HepG2 (cell line): ENCODE data around the gene PKP4. TPM values are rescaled to one million over a fixed set of nuclear protein-coding genes. Genes with fewer than 3 reads are reported as not detected.
A peak's percentile ranks its signal among the peaks of the same experiment; 100 is the strongest.

Experiments used
- ARNTL ChIP-seq: sonication (generic); formaldehyde crosslinking; IDR thresholded peaks from 2 replicates; pipeline ENCODE4 v1.4.0; 2020; ENCODE audit warnings: mild to moderate bottlenecking, missing genetic modification reagents
- ELF3 ChIP-seq: IDR thresholded peaks from 2 replicates; pipeline ENCODE4 v1.6.1; 2016; ENCODE audit warnings: missing genetic modification reagents, missing compliant biosample characterization
- ETV5 ChIP-seq: IDR thresholded peaks from 2 replicates; pipeline ENCODE4 v1.6.1; 2018; ENCODE audit warnings: missing biosample characterization, missing genetic modification reagents, inconsistent platforms, borderline replicate concordance
- FOXP1 ChIP-seq, 2 experiments: fragments of 450-650 bp in 1 of 2; IDR thresholded peaks; 2 replicates each; pipeline ENCODE4 v1.6.1; 2017 to 2018; ENCODE audit warnings: antibody characterized with exemption in 1 of 2
- HES4 ChIP-seq: sonication (generic); formaldehyde crosslinking; IDR thresholded peaks from 2 replicates; pipeline ENCODE4 v1.9.0; 2021; ENCODE audit warnings: mild to moderate bottlenecking, missing genetic modification reagents, borderline replicate concordance
- JUN ChIP-seq: sonication (generic); formaldehyde crosslinking; IDR thresholded peaks from 2 replicates; pipeline ENCODE4 v1.4.0; 2020; ENCODE audit warnings: mild to moderate bottlenecking, missing genetic modification reagents
- KDM6A ChIP-seq: IDR thresholded peaks from 2 replicates; pipeline ENCODE4 v1.6.1; 2016; ENCODE audit warnings: low read depth
- MIER3 ChIP-seq: IDR thresholded peaks from 2 replicates; pipeline ENCODE4 v1.6.1; 2016; ENCODE audit warnings: missing compliant biosample characterization, borderline replicate concordance
- MLX ChIP-seq: IDR thresholded peaks from 2 replicates; pipeline ENCODE4 v1.6.1; 2016
- PAXIP1 ChIP-seq: sonication (generic); formaldehyde crosslinking; conservative IDR thresholded peaks from 2 replicates; pipeline ENCODE4 v1.4.0; 2020; ENCODE audit warnings: mild to moderate bottlenecking, missing genetic modification reagents, moderate library complexity
- RAD21 ChIP-seq: fragments of 450-650 bp; formaldehyde crosslinking; IDR thresholded peaks from 2 replicates; pipeline ENCODE4 v1.5.0; 2020; ENCODE audit warnings: mild to moderate bottlenecking
- RFXAP ChIP-seq: sonication (generic); formaldehyde crosslinking; IDR thresholded peaks from 2 replicates; pipeline ENCODE4 v1.4.0; 2020; ENCODE audit warnings: missing genetic modification reagents, borderline replicate concordance
- SALL1 ChIP-seq: sonication (generic); formaldehyde crosslinking; IDR thresholded peaks from 2 replicates; pipeline ENCODE4 v1.8.0; 2022; ENCODE audit warnings: mild to moderate bottlenecking, missing genetic modification reagents
- SAP130 ChIP-seq: IDR thresholded peaks from 2 replicates; pipeline ENCODE4 v1.6.1; 2016; ENCODE audit warnings: low read depth
- SPEN ChIP-seq: sonication (generic); formaldehyde crosslinking; IDR thresholded peaks from 2 replicates; pipeline ENCODE4 v1.5.1; 2020; ENCODE audit warnings: low read depth, mild to moderate bottlenecking, missing genetic modification reagents
- TARDBP ChIP-seq: sonication (generic); formaldehyde crosslinking; IDR thresholded peaks from 2 replicates; pipeline ENCODE4 v1.8.0; 2022; ENCODE audit warnings: mild to moderate bottlenecking, missing genetic modification reagents
- TFDP2 ChIP-seq: sonication (generic); formaldehyde crosslinking; IDR thresholded peaks from 2 replicates; pipeline ENCODE4 v1.4.0; 2020; ENCODE audit warnings: missing genetic modification reagents
- YEATS2 ChIP-seq: sonication (generic); formaldehyde crosslinking; IDR thresholded peaks from 2 replicates; pipeline ENCODE4 v1.4.0; 2020; ENCODE audit warnings: missing genetic modification reagents, borderline replicate concordance
- ZNF772 ChIP-seq: sonication (generic); formaldehyde crosslinking; IDR thresholded peaks from 2 replicates; pipeline ENCODE4 v1.5.0; 2020; ENCODE audit warnings: mild to moderate bottlenecking, missing genetic modification reagents
- polyA plus RNA-seq, 8 experiments: library from polyadenylated mRNA; depleted of rRNA in 3 of 8; stranded (reverse) in 7 of 8; unstranded in 1 of 8; fragments of >200 nt; fragmentation: Illumina TruSeq in 4 of 8; extraction: Trizol in 4 of 8; gene quantifications; 2 replicates each; pipeline versions ENCODE4 v1.2.1 to v1.2.3, GENCODE V29; 2011 to 2016; ENCODE audit warnings: low read depth in 4 of 8, missing spikeins in 1 of 8, mixed read lengths in 1 of 8; ENCODE audit not compliant: insufficient read depth in 1 of 8
- total RNA-seq, 5 experiments: library from RNA; depleted of rRNA; stranded (reverse); fragments of >200 nt; fragmentation: Illumina TruSeq; extraction: Trizol; gene quantifications; 2 replicates each; pipeline ENCODE4 v1.2.3, GENCODE V29; 2016; ENCODE audit warnings: low read depth in 1 of 5
- TF ChIP-seq, protein P1 (sequence below): IDR thresholded peaks from 2 replicates; pipeline ENCODE4 v1.6.1; 2016; ENCODE audit warnings: mild to moderate bottlenecking
- TF ChIP-seq, protein P2 (sequence below): sonication (generic); formaldehyde crosslinking; IDR thresholded peaks from 2 replicates; pipeline ENCODE4 v1.4.0; 2020; ENCODE audit warnings: missing genetic modification reagents, mild to moderate bottlenecking, borderline replicate concordance
- TF ChIP-seq, protein P3 (sequence below): IDR thresholded peaks from 2 replicates; pipeline ENCODE4 v1.6.1; 2016; ENCODE audit warnings: missing compliant biosample characterization, missing genetic modification reagents, borderline replicate concordance

PKP4 gene
- total and polyA plus RNA-seq, 2 of the 13 experiments (the other 11 are each of a cell fraction or from before 2014, with no cell fraction given): 80.9 to 90.5 TPM

GRCh38 chr2:158695744-158696143, 239.0 kb downstream of the PKP4 start (continued):
- TF ChIP-seq PAXIP1 (peak; percentile 88), FOXP1 (IDR thresholded peaks at IDR 0.05) (peak; percentile 47; the same call in 1 of the 2 replicates), FOXP1 (CRISPR knock-in tag; IDR thresholded peaks at IDR 0.05) (peak; percentile 80), TARDBP (CRISPR knock-in tag) (peak; percentile 89; the same call in 1 of the 2 replicates), TFDP2 (CRISPR knock-in tag) (peak; percentile 42; the same call in 1 of the 2 replicates), RFXAP (peak; percentile 69; the same call in 1 of the 2 replicates), ARNTL (peak; percentile 90), ETV5 (CRISPR knock-in tag) (peak; percentile 43; the same call in 1 of the 2 replicates), SPEN (peak; percentile 74), ZNF772 (CRISPR knock-in tag) (peak; percentile 74; the same call in 1 of the 2 replicates), HES4 (CRISPR knock-in tag) (0 out of 2 replicates have a peak, but pooled peaks have one; percentile 29), YEATS2 (CRISPR knock-in tag) (peak; percentile 71; the same call in 1 of the 2 replicates), SALL1 (CRISPR knock-in tag) (peak; percentile 99), SAP130 (CRISPR knock-in tag) (peak; percentile 86), RAD21 (CRISPR knock-in tag) (peak; percentile 15; the same call in 1 of the 2 replicates), ELF3 (peak; percentile 77), MLX (CRISPR knock-in tag) (peak; percentile 88), JUN (CRISPR knock-in tag) (0 out of 2 replicates have a peak, but pooled peaks have one; percentile 31), MIER3 (peak; percentile 92), KDM6A (peak; percentile 82)
- TF ChIP-seq, protein P1, sequence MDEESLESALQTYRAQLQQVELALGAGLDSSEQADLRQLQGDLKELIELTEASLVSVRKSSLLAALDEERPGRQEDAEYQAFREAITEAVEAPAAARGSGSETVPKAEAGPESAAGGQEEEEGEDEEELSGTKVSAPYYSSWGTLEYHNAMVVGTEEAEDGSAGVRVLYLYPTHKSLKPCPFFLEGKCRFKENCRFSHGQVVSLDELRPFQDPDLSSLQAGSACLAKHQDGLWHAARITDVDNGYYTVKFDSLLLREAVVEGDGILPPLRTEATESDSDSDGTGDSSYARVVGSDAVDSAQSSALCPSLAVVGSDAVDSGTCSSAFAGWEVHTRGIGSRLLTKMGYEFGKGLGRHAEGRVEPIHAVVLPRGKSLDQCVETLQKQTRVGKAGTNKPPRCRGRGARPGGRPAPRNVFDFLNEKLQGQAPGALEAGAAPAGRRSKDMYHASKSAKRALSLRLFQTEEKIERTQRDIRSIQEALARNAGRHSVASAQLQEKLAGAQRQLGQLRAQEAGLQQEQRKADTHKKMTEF (CRISPR knock-in tag): peak; percentile 96
- TF ChIP-seq, protein P2, sequence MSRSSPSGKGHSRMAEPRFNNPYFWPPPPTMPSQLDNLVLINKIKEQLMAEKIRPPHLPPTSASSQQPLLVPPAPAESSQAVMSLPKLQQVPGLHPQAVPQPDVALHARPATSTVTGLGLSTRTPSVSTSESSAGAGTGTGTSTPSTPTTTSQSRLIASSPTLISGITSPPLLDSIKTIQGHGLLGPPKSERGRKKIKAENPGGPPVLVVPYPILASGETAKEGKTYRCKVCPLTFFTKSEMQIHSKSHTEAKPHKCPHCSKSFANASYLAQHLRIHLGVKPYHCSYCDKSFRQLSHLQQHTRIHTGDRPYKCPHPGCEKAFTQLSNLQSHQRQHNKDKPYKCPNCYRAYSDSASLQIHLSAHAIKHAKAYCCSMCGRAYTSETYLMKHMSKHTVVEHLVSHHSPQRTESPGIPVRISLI (CRISPR knock-in tag): peak; percentile 66; the same call in 1 of the 2 replicates
- TF ChIP-seq, protein P3, sequence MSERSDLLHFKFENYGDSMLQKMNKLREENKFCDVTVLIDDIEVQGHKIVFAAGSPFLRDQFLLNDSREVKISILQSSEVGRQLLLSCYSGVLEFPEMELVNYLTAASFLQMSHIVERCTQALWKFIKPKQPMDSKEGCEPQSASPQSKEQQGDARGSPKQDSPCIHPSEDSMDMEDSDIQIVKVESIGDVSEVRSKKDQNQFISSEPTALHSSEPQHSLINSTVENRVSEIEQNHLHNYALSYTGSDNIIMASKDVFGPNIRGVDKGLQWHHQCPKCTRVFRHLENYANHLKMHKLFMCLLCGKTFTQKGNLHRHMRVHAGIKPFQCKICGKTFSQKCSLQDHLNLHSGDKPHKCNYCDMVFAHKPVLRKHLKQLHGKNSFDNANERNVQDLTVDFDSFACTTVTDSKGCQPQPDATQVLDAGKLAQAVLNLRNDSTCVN: peak; percentile 58; the same call in 1 of the 2 replicates
